ENCODE results near the gene TRIP12.
"Not testable (repeated sequence)": the region's sequence is repeated elsewhere in the genome, so short reads cannot be mapped to it uniquely, and the experiment has no call there.

The TRIP12 gene

DNA sequence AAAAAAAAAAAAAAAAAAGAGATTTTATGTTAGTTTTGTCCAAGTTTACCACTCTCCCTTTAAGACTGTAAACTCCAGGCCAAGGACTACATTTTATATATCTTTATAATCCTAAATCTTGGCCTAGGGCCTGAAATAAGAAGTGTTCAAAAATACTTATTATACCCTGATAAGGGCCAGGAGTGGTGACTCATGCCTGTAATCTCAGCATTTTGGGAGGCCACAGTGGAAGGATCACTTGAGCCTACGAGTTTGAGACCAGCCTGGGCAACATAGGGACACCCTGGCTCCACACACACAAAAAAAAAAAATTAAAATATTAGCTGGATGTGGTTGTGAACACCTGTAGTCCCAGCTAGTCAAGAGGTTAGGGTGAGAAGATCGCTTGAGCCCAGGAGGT, 12.7 kb downstream of the TRIP12 start:
- Histone ChIP-seq H3K4me3 (ENCODE audit: low read length) (no peak overlapping the region), H2AFZ (ENCODE audit: low read length) (no peak overlapping the region), H3K9me2 (replicated peaks; ENCODE audit: insufficient read depth, low read length) (no peaks in the 10 kb centered on the region), H3F3A (ENCODE audit: insufficient read depth, low read length) (no peaks in the 10 kb centered on the region; the same call in 1 of the 2 replicates), H4K20me1 (ENCODE audit: insufficient read depth, low read length) (0 out of 2 replicates have a peak, but pooled peaks cover 5% of the 10 kb centered on the region), H3K9me3 (replicated peaks; ENCODE audit: insufficient read depth, low read length) (no peaks in the 10 kb centered on the region), H3K4me2 (ENCODE audit: low read depth, low read length) (no peak overlapping the region), H3K27me3 (replicated peaks; ENCODE audit: insufficient read depth, low read length) (no peaks in the 10 kb centered on the region), H3K79me2 (ENCODE audit: low read length) (peaks cover 84% of the 10 kb centered on the region), H3K36me3 (replicated peaks; ENCODE audit: insufficient read depth, low read length) (no peaks in the 10 kb centered on the region), H3K9ac (ENCODE audit: low read length) (no peak overlapping the region), H3K4me1 (ENCODE audit: low read length) (no peaks in the 10 kb centered on the region), H3K27ac (ENCODE audit: low read length) (no peak overlapping the region)
- no peak for DNase-seq
- no peak for TF ChIP-seq EZH2phosphoT487 (IDR thresholded peaks at IDR 0.05; ENCODE audit: low read length)
- no peak for TF ChIP-seq EZH2 (optimal IDR thresholded peaks at IDR 0.05; ENCODE audit: low read depth, low read length)

DNA sequence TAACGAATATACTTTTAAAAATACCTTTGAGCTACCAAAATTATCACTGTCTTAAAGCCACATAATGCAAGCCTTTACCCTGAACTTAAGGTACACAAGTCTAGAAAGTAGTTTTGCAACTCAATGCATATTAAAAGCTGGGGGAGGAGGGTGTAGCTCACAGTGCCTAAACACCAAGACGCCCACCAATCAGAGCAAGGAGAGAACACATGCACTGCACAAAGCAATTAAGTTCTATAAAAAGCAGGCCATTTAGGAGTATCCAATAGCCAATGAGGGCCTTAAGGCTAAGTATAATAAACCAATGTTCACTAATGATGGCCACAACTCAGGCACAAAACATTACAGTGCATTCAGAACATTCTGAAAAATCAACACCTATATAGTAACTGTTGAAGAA, 16.2 kb downstream of the TRIP12 start:
- TF ChIP-seq CTCF (IDR thresholded peaks at IDR 0.05; ENCODE audit: low read length), result no peak
- no peak for TF ChIP-seq EZH2phosphoT487 (IDR thresholded peaks at IDR 0.05; ENCODE audit: low read length)
- TF ChIP-seq EZH2 (optimal IDR thresholded peaks at IDR 0.05; ENCODE audit: low read depth, low read length), result no peak
- H3K27ac ChIP-seq (ENCODE audit: low read length), result no peak overlapping the region
- peaks cover 77% of the 10 kb centered on the region for H3K79me2 ChIP-seq (ENCODE audit: low read length)
- H3K27me3 ChIP-seq (replicated peaks; ENCODE audit: insufficient read depth, low read length), result no peaks in the 10 kb centered on the region
- no peaks in the 10 kb centered on the region for H3K4me1 ChIP-seq (ENCODE audit: low read length)
- H3K9me3 ChIP-seq (replicated peaks; ENCODE audit: insufficient read depth, low read length), result no peaks in the 10 kb centered on the region
- no peak overlapping the region for H3K9ac ChIP-seq (ENCODE audit: low read length)
- no peaks in the 10 kb centered on the region for H3K9me2 ChIP-seq (replicated peaks; ENCODE audit: insufficient read depth, low read length)
- no peak for DNase-seq
- no peaks in the 10 kb centered on the region for H4K20me1 ChIP-seq (ENCODE audit: insufficient read depth, low read length)
- H3F3A ChIP-seq (ENCODE audit: insufficient read depth, low read length), result no peaks in the 10 kb centered on the region
- no peak overlapping the region for H2AFZ ChIP-seq (ENCODE audit: low read length)
- H3K4me2 ChIP-seq (ENCODE audit: low read depth, low read length), result no peak overlapping the region
- H3K4me3 ChIP-seq (ENCODE audit: low read length), result no peak overlapping the region
- 0 out of 2 replicates have a peak, but pooled peaks cover 4% of the 10 kb centered on the region for H3K36me3 ChIP-seq (replicated peaks; ENCODE audit: insufficient read depth, low read length)

DNA sequence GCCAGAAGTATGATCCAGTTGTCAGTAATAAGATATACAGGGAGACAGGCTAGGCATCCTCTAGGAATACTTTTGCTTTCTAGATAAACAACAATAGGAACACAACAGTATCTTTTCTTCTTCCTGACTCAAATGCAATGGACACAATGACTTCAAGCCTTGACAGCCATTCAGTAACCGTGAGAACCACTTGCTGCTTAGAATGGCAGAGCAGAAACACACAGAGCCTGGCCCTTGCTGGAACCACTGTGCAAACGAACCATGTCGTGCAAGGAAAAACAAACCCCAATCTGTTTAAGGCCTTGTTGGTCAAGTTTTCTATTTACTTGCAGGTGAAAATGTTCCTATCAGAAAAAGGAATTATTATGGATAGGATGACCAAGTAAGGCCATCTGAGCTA, 18.8 kb downstream of the TRIP12 start:
- 0 out of 2 replicates have a peak, but pooled peaks cover 4% of the 10 kb centered on the region for H3K36me3 ChIP-seq (replicated peaks; ENCODE audit: insufficient read depth, low read length)
- H3K9ac ChIP-seq (ENCODE audit: low read length), result no peak overlapping the region
- H3K27ac ChIP-seq (ENCODE audit: low read length), result no peak overlapping the region
- no peaks in the 10 kb centered on the region for H3K9me2 ChIP-seq (replicated peaks; ENCODE audit: insufficient read depth, low read length)
- H2AFZ ChIP-seq (ENCODE audit: low read length), result no peak overlapping the region
- no peaks in the 10 kb centered on the region for H4K20me1 ChIP-seq (ENCODE audit: insufficient read depth, low read length)
- peaks cover 77% of the 10 kb centered on the region for H3K79me2 ChIP-seq (ENCODE audit: low read length)
- no peaks in the 10 kb centered on the region for H3F3A ChIP-seq (ENCODE audit: insufficient read depth, low read length)
- no peaks in the 10 kb centered on the region for H3K27me3 ChIP-seq (replicated peaks; ENCODE audit: insufficient read depth, low read length)
- H3K9me3 ChIP-seq (replicated peaks; ENCODE audit: insufficient read depth, low read length), result no peaks in the 10 kb centered on the region
- TF ChIP-seq CTCF (IDR thresholded peaks at IDR 0.05; ENCODE audit: low read length) (no peak), EZH2 (optimal IDR thresholded peaks at IDR 0.05; ENCODE audit: low read depth, low read length) (no peak), EZH2phosphoT487 (IDR thresholded peaks at IDR 0.05; ENCODE audit: low read length) (no peak)
- DNase-seq, result no peak
- H3K4me2 ChIP-seq (ENCODE audit: low read depth, low read length), result no peak overlapping the region
- no peak overlapping the region for H3K4me3 ChIP-seq (ENCODE audit: low read length)
- H3K4me1 ChIP-seq (ENCODE audit: low read length), result no peaks in the 10 kb centered on the region

GRCh38 chr2:229901819-229902218, 20.0 kb downstream of the TRIP12 start:
- TF ChIP-seq EZH2 (optimal IDR thresholded peaks at IDR 0.05; ENCODE audit: low read depth, low read length) (no peak), CTCF (IDR thresholded peaks at IDR 0.05; ENCODE audit: low read length) (no peak), EZH2phosphoT487 (IDR thresholded peaks at IDR 0.05; ENCODE audit: low read length) (no peak)
- Histone ChIP-seq H3K9me2 (replicated peaks; ENCODE audit: insufficient read depth, low read length) (no peaks in the 10 kb centered on the region), H3K4me2 (ENCODE audit: low read depth, low read length) (no peak overlapping the region), H3K79me2 (ENCODE audit: low read length) (peaks cover 74% of the 10 kb centered on the region), H3K27me3 (replicated peaks; ENCODE audit: insufficient read depth, low read length) (no peaks in the 10 kb centered on the region), H3K9ac (ENCODE audit: low read length) (no peak overlapping the region), H3K4me1 (ENCODE audit: low read length) (no peaks in the 10 kb centered on the region), H3K36me3 (replicated peaks; ENCODE audit: insufficient read depth, low read length) (0 out of 2 replicates have a peak, but pooled peaks cover 4% of the 10 kb centered on the region), H3K9me3 (replicated peaks; ENCODE audit: insufficient read depth, low read length) (no peaks in the 10 kb centered on the region), H4K20me1 (ENCODE audit: insufficient read depth, low read length) (no peaks in the 10 kb centered on the region), H3K4me3 (ENCODE audit: low read length) (no peak overlapping the region), H3K27ac (ENCODE audit: low read length) (no peak overlapping the region), H3F3A (ENCODE audit: insufficient read depth, low read length) (no peaks in the 10 kb centered on the region), H2AFZ (ENCODE audit: low read length) (no peak overlapping the region)
- no peak for DNase-seq

DNA sequence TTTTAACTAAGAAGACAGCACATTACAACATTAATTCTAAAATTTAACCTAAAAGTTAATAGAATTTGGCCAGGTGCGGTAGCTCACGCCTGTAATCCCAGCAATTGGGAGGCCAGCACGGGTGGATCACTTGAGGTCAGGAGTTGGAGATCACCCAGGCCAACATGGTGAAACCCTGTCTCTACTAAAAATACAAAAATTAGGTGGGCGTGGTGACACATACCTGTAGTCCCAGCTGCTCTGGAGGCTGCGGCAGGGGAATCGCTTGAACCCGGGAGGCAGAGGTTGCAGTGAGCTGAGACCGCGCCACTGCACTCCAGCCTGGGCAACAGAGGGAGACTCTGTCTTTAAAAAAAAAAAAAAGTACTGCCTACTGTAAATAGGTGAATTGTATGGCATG, 21.3 kb downstream of the TRIP12 start:
- H3K4me2 ChIP-seq (ENCODE audit: low read depth, low read length); H3K9me2 ChIP-seq (replicated peaks; ENCODE audit: insufficient read depth, low read length): not testable (repeated sequence)

More for the DNA sequence above, 21.3 kb downstream of the TRIP12 start:
- H3K79me2 ChIP-seq (ENCODE audit: low read length), result peaks cover 71% of the 10 kb centered on the region
- not testable (repeated sequence) for H3K36me3 ChIP-seq (replicated peaks; ENCODE audit: insufficient read depth, low read length); H3K4me3 ChIP-seq (ENCODE audit: low read length); H3K27me3 ChIP-seq (replicated peaks; ENCODE audit: insufficient read depth, low read length); H3F3A ChIP-seq (ENCODE audit: insufficient read depth, low read length); H2AFZ ChIP-seq (ENCODE audit: low read length); DNase-seq; H4K20me1 ChIP-seq (ENCODE audit: insufficient read depth, low read length); H3K9me3 ChIP-seq (replicated peaks; ENCODE audit: insufficient read depth, low read length); H3K27ac ChIP-seq (ENCODE audit: low read length); H3K4me1 ChIP-seq (ENCODE audit: low read length); H3K9ac ChIP-seq (ENCODE audit: low read length)

Data from MM.1S (cell line).